GM12892 (cell line): ENCODE data around the gene TSC22D4.

Experiments used
- POLR2A ChIP-seq: IDR thresholded peaks from 2 replicates; pipeline ENCODE4 v1.6.1; 2011; ENCODE audit warnings: low read depth, low read length, control low read depth
- POLR2AphosphoS5 ChIP-seq: IDR thresholded peaks from 2 replicates; pipeline ENCODE4 v1.6.1; 2011; ENCODE audit warnings: low read depth, low read length, control low read depth
- TAF1 ChIP-seq: IDR thresholded peaks from 2 replicates; pipeline ENCODE4 v1.6.1; 2011; ENCODE audit warnings: low read depth, mild to moderate bottlenecking, control low read depth, low read length, borderline replicate concordance

DNA sequence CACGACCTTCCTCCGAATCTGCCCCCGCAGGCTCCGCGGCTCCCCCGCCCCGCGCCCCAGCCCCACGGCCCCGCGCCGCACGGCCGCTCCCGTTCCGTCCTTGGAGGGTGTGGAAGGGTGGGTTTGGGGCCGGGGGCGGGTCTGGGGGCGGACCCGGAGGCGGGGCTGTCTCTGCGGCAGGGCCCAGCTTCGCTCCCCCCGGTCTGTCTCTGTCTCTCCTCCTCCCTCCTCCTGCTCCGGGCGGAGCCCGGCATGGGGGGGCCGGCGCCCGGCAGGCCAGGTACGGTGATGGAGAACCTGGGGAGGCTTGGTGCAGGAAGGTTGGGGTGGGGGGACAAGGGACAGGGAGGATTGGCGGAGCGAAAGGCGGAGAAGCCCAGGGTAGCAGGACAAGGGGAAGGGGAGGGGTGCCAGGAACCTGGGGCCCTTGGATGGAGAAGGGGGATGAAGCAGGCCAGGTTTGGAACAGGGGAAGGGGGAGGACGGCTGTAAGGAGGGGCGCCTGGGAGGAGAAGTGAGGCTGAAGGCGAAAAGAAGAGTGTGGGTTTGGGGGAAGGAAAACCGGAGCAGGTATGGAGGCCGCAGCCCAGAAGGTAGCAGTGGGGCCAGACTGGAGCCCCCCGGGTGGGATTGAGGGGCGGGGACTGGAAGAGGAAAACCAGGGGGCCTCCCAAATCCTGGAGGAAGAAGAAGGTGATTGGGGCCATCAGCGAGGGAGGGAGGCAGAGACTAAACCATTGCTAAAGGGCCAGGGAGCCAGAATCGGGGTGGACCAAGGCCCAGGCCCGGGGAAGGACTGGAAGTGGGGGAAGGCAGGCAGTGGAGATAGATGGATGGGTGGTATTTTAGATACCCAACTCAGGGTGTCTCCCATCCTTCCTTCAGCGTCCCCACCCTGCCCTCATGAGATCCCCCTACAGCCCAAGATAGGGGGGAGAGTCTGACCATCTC lies 5.0 kb upstream of the TSC22D4 start, which contains the start of gene NYAP1:
- TF ChIP-seq POLR2AphosphoS5 (no peak), POLR2A (no peak), TAF1 (no peak)
